COLO668 (cell line): ENCODE results near the gene ZNF746.
A peak's percentile ranks its signal among the peaks of the same experiment; 100 is the strongest.
"Not testable (repeated sequence)": the region's sequence is repeated elsewhere in the genome, so short reads cannot be mapped to it uniquely, and the experiment has no call there.

Experiments used
- DNase-seq: peaks from one replicate; lab custom pipeline; 2025; ENCODE audit not compliant: unreplicated experiment; lab: John Stamatoyannopoulos, UW

The ZNF746 gene

DNA sequence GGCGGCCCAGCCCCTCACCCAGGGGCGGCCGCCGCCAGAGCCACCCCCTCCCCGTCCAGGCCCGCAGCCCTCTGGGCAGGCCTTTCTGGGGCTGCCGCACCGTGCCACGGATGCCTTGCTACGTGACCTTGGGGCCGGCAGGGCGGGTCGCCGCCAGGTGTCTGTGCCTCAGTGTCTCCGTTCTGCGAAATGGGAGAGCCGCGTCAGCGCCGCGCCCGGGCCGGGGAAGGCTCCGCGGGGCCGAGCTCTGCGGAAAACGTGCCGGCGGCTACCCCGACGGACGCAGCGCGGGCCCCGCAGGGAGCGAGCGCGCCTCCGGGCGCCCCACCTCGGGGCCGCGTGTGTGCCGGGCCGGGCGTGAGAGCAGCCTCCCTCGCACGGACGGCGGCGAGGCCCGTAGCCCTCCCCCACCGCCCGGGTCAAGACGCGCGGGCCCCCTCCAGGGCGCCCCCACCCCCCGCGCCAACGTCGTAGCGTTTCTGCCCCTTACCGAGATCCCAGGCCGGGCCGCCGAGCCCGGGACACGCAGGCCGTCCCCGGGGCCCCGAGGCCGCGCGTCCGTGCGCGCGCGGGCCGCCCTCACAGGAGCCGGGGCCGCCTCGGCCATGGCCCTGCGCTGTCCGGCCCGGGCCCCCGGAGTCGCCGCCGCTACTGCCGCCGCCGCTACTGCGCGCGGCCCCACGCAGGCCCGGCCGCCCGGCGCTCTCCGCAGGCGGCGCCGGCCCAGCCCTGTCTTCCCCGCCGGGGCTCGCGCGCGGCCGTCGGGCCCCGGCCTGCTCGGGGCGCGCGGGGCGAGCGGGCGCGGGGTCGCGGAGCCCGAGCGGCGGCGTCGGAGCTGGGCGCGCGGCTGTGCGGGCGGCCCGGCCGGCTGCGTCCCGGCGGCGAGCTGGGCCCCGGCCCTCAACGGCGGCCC is 37.8 kb downstream of the ZNF746 start:
- DNase-seq, result peak; percentile 54

DNA sequence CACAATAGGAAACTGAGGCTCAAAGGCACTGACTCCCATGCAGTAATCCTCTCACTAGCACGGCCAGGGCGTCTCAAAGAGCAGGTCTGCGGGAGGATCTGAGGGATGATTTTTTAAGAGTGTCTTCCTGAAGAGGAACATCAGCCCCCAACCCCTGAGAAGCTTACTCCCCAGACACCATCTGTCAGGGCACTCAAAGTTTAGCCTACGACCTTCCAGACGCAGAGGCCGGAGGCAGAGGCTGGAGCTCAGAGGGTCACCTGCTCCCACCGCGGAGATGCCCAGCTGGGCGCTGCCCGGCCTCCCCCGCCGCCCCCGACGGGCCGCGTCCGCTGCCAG is 38.4 kb downstream of the ZNF746 start:
- no peak for DNase-seq

DNA sequence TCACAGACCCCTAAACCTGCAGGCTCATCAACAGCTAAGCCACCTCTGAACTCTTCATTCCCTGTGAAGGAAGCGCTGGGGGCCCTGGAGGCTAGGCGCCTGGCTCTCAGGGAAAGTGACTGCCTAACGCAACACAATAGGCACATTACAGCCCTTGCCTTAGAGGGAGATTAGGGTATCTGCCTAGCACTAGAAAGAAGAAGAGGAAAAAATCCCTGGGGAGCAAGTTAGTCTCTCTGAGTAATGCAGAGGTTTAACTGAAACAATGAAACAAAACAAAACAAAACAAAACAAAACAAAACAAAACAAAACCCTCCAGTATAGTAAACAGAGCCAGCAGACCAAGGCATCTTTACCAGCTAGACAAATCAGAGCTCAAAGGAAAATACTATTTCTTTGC is 39.4 kb downstream of the ZNF746 start:
- no peak for DNase-seq

DNA sequence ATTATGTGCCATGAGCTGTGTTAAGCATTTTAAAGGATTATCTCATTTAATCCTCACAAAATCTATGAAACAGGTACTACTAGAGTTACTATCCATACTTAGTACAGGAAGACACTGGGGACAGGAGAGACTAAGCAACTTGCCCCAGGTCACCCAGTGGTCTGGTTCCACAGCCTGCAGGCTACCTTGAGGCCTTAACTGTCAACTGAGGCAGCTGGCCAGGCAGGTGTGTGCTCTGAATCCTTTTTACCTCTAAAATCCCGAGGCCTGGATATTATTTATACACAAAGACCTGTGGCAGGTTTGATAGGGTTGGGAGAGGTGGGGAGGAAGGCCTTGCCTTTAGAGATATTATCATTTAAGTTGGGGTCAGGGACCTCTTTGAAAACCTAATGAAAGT is 39.8 kb downstream of the ZNF746 start:
- no peak for DNase-seq

DNA sequence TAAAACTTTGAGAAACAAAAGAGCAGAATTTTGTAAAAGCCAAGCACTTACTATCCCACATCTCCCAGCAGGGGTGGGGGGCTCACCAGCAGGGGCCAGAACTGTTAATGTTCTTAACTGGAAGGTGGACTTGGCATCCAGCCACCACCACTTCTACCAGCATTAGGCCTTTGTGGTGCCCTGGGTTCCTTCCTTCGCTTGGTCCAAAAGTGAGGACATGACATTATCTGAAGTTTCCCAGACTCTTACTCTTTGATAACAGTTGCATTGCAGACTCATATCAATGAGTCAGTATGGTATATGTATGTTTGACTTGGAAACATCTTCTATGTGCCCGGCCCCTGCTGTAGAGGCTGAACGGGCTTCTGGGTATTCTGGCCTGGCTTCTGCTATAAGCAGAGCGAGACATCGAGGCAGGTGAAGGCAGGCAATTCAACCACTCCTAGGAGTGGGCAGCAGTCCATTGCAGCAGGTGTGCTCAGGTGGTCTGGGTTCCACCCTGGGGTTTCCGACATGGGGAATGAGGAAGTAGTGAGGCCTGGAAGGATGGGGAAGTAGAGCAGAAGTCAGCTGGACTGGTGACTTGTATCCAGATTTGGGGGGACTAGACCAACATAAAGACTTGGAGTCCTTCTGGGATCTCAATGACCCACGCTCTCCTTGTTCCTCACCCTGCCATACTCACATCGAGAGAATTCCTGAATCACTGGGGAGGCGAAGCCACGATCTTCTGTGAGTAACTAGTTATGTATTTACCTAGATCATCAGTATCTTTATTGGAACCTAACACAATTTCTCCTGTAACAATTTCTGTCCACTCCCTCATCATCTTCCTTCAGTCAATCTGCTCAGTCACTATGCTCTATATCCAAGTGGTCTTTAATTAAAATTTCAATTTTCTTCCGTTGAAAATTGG is 40.8 kb downstream of the ZNF746 start:
- no peak for DNase-seq

DNA sequence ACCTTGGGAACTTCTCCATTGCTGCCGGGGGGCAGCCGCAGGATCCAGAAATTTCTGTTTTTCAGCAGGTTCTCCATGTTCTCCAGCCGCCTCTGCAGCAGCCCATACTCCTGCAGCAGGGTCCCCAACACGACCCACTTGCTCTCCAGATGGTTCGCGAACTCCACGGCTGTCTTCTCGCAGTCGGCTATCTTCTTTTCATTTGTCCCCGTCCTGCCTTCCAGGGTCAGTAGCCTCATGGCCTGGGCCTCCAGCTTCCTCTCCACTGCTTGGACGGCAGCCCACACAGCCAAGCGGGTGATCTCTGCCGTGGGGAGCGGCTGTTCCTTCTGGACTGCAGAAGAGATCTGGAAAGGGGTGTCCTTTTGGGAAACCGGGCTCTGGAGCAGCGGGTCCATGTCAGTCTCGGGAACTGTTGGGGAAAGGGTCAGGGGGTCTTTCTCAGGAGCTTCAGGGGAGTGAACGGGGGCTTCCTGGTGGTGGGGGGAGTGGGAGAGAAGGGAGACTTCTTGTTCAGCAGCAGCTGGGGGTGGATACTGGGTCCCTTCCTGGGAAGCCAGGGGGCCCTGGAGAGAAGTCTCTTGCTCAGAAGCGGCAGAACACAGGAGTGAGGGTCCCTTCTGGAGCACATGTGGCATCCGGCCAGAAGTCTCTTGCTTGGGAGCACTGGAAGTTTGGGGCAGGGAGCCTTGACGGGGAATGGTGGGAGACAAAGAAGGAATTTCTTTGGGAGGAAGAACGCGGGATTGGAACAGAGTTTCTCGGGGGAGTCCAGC is 42.2 kb downstream of the ZNF746 start:
- DNase-seq, result no peak

DNA sequence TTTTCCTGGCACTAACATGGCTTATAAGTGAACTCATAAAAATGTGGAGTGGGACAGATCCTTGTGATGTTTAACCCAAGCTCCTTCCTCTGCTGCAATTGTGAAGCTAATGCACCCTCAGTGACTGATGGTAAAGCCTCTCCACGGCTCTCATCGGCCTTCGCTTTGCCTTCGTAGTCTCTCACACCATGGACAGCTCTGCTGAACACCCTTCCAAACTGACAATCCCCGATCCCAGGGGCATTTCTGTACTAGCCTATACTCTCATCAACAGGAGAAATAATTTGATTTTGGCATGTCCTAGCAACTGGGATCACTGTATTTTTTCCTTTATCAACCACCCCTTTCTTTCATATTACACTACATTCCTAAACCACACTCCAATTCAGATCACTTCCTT is 42.9 kb downstream of the ZNF746 start:
- no peak for DNase-seq

DNA sequence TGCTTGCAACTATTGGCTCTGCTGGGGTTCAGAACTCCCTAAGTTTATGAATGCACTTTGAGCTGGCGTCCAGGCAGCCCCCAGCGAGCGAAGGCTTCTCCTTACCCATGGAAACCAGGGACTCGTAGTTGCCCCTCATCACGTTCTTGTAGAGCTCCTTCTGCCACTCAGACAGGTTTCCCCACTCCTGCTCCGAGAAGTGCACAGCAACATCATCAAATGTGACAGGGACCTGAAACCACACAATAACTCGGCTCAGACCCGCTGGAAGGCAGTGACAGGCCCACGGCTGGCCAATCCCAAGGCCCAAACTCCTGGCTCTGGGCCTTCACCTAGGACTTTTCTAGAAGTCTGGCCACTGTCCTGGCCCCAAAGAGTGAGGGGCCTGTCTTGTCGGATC is 43.6 kb downstream of the ZNF746 start:
- no peak for DNase-seq

DNA sequence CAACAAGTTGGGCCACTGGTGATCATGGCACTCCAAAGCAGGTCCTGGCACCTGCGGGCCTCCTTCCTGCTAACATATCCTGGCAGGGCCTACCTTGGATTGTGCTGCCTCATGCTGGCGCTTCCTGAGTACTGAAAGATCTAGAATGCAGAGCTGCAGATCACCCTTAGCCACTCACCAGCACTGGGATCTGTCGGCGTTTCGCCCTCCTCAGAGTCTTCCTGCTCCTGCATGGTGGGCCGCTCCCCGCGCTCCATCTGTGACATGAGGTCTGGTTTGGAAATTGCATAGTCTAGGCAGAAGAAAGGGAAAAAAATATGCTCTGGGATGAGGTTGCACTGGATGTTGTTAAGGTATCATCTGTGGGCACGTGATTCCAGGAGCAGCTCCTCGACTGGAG is 46.8 kb downstream of the ZNF746 start:
- no peak for DNase-seq

DNA sequence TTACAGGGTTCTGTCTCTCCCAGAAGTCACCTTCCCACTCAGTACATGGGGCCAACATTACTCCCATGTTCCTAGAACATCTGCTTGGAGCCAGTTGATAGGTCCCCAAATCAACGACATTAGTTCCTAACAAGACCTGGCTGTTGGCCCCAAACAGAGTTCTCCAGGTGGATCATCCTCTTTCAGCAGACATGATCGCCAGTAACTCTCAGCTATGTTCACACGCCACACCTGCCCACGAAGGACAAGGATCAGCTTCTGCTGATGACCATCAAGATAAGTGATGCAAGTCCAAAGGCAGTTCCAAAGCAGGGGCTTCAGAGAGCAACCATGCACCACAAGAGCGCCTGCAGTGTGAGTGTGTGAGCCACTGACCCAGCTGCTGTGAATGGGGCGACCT is 47.7 kb downstream of the ZNF746 start:
- DNase-seq, result no peak

DNA sequence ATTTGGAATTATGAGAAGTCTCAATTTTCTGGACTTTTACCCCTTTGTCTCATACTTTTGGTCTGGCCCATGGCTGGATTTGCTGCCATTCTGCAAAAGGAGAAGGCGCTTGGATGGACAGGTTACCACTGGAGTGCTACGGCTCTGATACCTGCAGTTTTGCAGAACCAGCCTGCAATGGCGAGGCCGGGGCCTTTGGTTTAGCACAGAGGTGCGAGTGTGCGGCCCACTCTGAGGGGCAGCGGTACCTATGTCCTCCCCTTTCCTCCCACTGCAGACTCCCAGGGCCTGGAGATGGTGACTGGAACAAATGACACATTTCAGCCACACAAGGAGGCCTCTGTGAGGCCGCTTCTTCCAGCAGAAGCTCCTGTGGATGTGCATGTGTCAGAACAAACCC is 48.6 kb downstream of the ZNF746 start:
- no peak for DNase-seq

DNA sequence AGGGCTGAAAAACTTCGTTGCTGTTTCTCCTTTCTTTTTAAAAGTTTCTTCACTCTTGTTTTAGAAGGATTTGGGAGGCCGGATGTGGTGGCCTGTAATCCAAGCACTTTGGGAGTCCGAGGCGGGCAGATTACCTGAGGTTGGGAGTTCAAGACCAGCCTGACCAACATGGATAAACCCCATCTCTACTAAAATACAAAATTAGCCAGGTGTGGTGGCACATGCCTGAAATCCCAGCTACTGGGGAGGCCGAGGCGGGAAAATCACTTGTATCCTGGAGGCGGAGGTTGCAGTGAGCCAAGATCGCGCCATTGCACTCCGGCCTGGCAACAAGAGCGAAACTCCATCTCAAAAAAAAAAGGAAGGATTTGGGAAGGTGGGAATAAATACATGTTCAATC is 51.6 kb downstream of the ZNF746 start:
- DNase-seq, result not testable (repeated sequence)

DNA sequence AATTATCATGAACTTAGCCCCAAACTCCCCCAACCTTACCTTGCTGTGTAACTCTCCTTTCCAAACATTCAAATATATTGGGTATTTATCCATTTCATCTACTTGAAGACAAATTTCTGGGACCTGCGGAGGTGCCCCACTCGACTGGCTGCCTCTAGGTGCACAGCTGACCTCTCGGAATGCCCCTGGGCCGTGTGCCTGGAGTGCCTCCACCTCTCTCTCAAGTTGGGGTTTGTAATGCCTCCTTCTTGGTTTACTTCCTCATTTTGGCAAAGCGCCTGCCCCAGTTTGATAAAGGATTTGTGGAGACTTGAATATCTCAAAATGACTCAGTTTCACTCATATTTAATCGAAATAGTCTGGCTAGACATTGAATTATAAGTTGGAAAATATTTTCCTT is 53.3 kb downstream of the ZNF746 start:
- no peak for DNase-seq

DNA sequence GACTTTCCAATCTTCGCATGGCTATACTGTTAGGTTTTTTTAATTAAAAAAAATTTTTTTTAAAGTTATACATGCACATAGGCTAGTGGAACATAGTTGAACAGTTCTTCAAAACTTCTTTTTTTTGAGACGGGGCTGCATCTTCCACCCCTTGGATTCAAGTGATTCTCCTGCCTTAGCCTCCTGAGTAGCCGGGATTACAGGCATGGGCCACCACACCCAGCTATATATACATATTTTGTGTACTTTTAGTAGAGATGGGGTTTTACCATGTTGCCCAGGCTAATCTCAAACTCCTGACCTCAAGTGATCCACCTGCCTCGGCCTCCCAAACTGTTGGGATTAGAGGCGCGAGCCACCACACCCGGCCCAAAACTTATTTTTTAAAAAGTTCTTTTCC is 54.1 kb downstream of the ZNF746 start:
- DNase-seq, result no peak

DNA sequence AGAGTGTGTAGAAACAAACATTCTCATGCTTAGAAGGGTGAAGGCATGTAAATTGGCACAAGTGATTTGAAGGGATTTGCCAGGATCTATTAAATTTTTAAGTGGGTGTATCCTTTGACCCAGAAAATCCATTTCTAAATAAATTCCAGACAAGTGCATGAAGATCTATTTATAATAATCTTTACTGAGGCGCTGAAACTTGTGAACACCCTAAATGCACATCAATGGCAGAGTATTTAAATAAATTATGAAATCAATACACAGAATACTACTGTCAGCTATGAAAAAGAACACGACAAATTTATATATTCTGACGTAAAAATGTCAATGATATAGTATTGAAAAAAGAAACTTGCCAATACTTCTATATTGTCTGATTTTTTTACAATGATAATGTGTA is 54.7 kb downstream of the ZNF746 start:
- no peak for DNase-seq

DNA sequence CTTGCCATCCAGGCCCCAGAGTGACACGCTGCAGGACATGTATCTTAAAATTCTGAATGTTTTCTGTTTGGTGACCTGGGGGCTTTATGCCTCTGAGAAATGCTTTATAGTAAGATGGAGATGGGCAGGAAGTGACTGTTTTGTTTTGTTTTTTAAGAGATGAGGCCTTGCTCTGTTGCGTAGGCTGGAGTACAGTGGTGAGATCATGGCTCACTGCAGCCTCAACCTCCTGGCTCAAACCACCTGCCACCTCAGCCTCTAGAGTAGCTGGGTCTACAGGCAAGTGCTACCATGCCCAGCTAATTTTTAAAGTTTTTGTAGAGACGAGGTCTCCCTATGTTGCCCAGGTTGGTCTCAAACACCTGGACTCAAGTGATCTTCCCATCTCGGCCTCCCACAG is 57.4 kb downstream of the ZNF746 start:
- no peak for DNase-seq

DNA sequence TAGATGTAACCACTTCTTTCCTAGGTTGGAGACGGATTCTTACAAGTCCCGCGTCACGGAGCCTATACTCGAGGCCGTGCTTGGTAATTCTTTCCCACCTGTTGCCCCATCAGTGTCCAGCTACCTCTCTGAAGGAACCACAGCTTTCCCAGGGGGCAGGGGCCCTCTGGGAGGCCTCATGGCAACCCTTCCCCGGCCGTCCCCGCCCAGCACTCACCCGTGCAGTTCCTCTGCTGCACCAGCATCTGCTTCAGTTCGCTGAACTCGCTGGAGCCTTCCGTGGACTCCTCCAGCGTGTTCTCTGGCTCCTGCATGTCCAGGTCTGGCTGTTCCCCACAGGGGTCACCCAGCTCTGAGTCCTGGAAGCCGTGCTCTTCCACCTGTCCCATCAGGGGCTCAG is 61.3 kb downstream of the ZNF746 start:
- no peak for DNase-seq

DNA sequence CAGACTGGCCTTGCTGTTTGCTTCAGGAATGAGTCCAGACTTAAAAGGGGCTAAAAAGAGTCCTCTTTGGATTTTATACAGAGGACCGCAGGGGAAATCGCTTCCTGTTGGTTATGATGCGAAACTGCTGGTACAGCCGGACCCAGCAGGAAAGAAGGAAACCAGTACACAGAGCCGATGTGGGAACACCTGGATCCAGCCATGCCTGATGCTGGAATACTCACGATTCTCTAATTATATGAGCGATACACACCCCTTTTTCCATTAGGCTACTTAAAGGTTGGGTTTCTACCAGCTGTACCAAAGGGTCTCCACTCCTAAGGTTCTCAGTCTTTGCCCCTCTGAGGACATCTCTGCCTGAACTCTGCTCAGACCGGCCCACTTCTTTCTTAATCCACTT is 64.5 kb downstream of the ZNF746 start:
- no peak for DNase-seq

DNA sequence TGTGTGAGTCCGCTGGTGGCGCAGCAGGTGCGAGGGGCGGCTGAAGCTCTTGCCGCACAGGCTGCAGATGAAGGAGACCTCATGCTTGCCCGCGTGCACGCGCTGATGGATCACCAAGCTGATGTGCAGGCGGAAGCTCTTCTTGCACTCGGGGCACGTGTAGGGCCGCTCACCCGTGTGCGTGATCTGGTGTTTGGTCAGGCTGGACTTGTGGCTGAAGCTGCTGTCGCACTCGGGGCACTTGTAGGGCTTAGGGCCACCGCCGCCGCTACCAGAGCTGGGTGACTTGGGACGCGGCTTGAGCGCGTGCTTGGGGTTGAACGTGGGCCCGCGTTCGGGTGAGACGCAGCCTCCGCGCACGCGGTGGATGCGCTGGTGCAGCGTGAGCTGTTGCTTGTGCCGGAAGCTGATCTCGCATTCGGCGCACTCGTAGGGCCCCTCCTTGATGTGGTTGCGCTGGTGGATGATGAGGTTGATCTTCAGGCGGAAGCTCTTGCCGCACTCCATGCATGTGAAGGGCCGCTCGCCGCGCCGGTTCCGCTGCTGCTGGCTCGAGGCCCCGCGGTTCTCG is 65.4 kb downstream of the ZNF746 start:
- no peak for DNase-seq

DNA sequence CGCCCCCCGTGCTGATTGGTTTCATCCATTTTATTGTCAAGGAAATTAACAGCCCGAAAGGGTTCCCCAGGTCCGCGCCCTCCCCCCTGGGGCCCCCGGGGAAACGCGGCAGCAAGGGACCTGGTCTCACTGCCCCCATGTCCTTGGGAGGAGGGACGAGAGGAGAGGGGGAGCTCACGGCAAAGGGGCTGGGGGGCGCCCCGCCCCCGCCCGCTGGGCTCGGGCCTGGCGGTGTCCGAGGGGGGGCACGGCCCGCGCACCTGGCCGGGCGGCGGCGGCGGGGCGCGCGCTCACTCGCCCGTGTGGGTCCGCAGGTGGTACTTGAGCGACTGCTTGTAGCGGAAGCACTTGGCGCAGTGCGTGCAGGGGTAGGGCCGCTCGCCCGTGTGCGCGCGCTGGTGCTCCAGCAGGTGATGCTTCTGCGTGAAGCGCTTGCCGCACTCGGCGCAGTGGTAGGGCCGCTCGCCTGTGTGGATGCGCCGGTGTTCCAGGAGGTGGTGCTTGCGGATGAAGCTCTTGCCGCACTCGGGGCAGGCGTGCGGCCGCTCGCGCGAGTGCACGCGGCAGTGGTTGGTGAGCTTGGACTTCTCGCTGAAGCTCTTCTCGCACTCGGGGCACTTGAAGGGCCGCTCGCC is 66.0 kb downstream of the ZNF746 start:
- no peak for DNase-seq

DNA sequence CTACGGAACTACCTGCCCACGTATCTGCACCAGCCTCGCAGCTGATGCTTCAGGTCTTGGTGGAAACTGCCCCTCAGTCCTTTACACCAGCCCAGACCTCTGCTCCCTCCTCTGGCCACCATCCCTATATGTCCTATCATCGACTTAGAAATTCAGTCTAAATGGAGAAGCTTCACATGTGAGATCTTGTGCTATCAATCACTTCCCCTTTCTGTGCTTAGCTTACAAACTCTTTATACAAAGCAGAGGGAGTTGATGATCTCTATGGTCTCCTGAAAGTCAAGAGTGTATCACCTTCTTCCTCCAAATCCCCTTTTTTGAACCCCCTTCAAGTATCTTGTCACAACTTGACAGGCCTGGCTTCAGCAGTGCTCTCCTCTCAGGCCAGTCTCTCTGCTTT is 67.4 kb downstream of the ZNF746 start:
- DNase-seq, result no peak
